Esophagus muscularis mucosa (tissue), 3 donors: ENCODE results near the gene TPGS1.

ENCODE experiments used
- POLR2A ChIP-seq: fragments of 450-650 bp; IDR thresholded peaks from one replicate; pipeline ENCODE4 v1.6.1; 2017; ENCODE audit warnings: antibody characterized with exemption, moderate library complexity, mild to moderate bottlenecking, low read depth
- POLR2AphosphoS5 ChIP-seq, 2 donors: sonication (generic); formaldehyde crosslinking; IDR thresholded peaks; one replicate each; pipeline ENCODE4 v1.6.1; 2017; ENCODE audit warnings: antibody characterized with exemption in 2 of 2
- TF ChIP-seq, protein P1 (sequence below), 3 experiments: fragments of 200-600 bp in 2 of 3; fragments of 450-650 bp in 1 of 3; sonication (generic) in 2 of 3; IDR thresholded peaks; one replicate each; pipeline ENCODE4 v1.5.1; 2017 to 2019; ENCODE audit warnings: antibody characterized with exemption in 3 of 3, mild to moderate bottlenecking in 2 of 3, moderate library complexity in 1 of 3

DNA sequence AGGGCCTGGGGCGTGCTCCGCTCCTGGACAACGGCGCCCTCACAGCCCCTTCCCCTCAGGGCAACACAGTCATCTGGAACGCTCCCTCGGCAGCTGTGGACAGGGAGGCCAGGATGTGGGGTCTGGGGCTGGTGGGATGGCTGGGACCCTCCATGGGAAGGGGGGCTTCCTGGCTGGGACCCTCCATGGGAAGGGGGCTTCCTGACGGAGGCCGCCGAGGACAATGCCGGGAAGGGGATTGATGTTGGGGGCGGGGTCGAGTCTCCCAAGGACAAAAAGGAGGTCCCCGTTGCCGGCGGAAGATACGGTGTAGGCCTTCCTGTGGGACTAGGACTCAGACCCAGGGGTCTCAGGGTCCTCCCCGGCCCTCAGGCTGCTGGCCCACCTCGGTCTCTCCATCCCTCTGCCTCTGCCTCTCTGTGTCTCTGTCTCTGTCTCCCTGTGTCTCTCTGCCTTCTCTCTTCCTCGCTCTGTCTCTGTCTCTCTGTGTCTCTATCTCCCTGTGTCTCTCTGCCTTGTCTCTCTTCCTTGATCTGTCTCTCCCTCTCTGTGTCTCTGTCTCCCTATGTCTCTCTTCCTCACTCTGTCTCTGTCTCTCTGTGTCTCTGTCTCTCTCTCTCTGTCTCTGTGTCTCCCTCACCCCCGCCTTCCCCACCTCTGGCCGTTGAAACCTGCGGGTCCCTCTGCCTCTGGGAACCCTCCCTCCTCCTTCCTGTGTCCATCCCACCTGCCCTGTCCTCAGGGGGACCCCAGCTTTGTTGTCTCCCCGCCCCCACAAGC is 13.7 kb upstream of the TPGS1 start:
- TF ChIP-seq, protein P1, sequence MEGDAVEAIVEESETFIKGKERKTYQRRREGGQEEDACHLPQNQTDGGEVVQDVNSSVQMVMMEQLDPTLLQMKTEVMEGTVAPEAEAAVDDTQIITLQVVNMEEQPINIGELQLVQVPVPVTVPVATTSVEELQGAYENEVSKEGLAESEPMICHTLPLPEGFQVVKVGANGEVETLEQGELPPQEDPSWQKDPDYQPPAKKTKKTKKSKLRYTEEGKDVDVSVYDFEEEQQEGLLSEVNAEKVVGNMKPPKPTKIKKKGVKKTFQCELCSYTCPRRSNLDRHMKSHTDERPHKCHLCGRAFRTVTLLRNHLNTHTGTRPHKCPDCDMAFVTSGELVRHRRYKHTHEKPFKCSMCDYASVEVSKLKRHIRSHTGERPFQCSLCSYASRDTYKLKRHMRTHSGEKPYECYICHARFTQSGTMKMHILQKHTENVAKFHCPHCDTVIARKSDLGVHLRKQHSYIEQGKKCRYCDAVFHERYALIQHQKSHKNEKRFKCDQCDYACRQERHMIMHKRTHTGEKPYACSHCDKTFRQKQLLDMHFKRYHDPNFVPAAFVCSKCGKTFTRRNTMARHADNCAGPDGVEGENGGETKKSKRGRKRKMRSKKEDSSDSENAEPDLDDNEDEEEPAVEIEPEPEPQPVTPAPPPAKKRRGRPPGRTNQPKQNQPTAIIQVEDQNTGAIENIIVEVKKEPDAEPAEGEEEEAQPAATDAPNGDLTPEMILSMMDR (IDR thresholded peaks at IDR 0.05): no peak
- no peak for TF ChIP-seq POLR2AphosphoS5 (IDR thresholded peaks at IDR 0.05)
- no peak for TF ChIP-seq POLR2A
